ENCODE data around the gene CRHR1.

- no peak for TF ChIP-seq POLR2A (IDR thresholded peaks at IDR 0.05)
- no peak for TF ChIP-seq POLR2AphosphoS5 (IDR thresholded peaks at IDR 0.05)
Observed at GRCh38 chr17:45753645-45754225, 30.4 kb upstream of the CRHR1 start.

Data from upper lobe of left lung (tissue), 4 donors.